ENCODE measurements around the gene C4orf17.

The C4orf17 gene

DNA sequence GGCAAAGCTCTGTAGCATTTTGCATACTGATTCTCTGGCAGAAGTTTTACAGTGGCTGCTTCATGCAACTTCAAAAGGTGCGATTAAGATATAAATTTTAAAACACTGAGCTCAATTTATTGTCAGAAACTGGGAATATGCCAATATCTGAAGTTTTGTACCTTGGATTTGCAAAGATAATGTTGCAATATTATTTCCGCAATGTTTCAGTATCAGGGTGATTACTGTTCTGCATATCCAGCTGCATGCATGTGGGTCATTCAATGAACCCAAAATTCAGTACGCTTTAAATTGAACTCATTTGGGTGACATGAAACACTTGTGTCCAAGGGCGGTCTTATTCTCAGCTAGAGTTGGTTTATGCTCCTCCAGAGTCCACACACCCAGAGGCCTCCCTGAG, 26.9 kb downstream of the C4orf17 start:
- DNase-seq, result no peak

DNA sequence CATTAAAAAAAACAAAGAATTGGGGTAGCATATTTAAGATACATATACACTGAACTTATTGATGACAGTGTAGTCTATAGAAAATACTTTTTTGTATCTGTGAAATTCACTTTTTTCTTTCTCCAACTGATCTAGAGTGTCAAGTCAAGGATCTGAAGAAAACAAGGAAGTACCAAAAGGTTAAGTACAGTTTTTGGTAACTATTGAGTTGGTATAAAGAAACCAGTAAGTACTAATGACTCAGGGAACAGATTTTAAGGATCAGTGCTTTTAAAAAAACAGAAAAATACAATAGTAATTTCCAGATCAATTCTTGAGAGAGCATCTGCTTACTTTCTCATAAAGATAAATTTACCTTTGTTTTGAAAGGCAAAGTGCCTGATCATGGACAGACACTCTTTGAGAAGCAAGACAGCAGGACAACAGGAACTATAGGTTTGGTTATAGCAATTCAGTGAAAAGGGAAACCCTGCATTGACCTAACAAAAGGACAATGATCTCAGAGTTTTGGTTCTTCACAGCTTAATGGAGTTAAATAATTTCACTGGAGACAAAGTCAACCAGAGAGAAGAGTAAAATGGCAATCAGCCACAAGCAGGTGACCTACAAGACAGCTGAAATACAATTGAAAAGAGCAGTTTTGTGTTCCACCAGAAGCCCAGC, 29.6 kb downstream of the C4orf17 start:
- no peak for DNase-seq

DNA sequence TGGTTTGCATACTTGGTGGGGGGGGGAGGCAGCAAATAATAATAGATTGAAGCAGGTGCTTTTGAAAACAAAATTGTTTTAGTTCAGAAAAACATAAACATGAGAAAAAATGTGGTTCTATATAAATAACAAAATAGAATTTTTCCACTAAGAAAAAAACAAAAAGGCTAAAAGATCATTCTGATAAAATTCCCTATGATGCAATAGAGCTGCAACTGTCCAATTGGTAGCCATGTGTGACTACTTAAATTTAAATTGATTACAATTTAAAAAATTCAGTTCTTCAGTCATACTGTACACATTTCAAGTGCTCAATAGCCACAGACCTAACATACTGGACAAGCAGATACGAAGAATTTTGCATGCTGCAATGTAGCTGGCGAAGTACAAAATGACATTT, 42.1 kb downstream of the C4orf17 start:
- DNase-seq, result no peak

DNA sequence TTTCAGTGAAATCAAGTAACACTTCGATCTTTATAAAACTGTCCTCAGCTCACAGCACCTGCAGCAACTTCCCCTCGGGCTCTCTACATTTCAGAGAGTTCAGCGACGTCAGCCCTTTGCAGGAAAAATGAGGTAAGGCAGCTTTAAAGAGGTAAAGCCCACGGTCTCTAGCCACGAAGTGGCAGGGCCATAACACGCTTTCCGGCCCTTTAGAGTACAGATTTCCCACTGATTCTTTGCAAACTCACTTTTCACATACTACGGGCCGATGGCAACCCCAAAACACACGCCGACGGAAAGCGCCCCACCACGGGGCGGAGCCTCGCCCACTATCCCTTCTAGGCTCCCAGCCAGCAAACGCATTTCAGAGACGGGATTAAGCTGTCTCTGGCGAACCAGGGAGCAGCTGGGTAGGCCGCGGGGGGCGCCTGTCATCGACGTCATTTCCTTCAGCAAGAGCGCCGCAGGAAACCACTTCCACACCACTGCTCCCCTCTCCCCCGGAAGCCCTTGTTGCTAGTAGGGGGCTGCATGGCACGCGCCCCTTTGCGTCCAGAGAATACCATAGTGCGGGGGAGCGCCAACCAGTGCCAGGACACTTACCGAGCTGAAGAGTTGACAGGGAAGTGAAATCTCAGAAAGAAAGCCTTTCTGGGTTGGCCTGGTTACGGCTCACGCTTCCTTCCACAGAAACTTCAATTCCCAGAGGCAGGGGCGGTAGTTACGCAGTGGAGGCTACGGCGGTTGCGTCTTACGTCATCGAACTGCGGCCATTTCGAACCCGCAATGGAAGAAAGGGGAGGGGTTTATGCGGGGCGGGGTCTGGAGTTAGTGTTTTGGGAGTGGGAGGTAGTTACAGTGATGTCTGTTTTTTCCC, 52.7 kb downstream of the C4orf17 start, which contains the start of gene TRMT10A:
TRMT10A (minus strand) TSS at position 730 of the 877 bp plus-strand sequence. CDS start 4,701 bp downstream, outside the sequence.
- DNase-seq, result peak; percentile 99

DNA sequence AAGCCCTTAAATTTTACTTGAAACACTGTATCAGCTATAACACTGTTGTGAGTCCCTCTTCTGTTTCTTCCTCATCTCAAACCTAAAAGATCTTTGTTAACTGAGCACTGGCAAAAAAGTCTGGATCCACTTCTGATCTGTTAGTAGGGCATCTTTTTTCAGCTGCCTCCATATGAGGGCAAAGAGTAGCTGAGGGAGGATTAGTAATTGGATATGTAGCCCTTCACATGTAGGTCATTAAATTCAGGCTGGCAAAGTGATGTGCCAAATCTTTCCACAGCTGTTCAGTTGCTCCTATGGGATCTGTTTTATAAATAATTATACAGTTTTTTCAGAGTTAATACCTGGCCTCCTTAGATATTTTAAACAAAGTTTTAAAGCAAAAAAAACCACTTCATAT, 54.1 kb downstream of the C4orf17 start:
- peak; percentile 9 for DNase-seq

DNA sequence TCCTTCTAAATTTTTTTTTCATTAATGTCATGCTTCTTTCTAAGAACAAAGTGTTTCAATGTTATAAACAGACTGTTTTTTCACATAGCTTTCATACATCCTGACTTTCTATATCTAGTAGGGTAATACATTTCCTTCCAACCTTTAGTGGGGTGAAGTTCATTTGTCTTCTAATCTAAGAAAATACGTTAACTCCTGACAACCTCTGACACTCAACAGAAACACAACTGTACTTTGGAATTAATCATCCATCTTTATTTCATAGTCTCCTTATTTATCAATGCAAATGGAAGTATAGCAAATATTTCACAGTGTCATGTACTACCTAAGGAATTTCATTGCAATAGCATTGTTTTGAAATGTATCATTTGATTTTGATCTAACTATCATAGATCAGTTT, 61.1 kb downstream of the C4orf17 start:
- no peak for DNase-seq

DNA sequence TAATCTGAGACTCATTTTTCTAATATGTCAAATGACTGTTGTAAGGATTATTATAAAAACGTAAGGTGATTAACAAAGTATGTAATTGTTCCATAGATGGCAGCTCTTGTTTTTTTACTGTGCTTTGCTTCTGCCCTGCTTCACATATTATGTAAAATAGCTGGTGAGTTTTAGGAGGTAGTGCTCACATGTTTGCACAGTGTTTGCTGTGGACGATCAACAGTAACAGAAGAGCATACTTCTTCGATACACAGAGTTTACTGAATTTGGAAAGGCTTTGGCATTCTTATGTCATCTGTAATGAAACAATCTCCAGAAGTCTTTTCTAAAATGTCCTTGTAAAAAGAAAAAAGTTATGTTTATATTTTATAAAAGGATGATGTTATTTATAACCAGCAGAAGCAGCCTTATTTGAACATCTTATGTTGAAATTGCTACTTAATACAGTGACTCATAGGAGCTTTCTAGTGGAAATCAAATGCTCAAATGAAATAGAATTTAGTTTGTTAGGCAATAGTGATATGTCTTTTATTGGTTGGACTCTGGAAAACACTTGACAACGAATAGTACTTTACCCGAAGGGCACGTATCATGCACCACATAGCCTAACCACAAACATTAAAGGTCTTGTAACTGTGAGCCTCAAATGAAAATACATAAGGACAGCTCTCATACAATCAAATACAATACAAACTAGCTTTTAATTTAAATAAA, 61.9 kb downstream of the C4orf17 start:
- no peak for DNase-seq

DNA sequence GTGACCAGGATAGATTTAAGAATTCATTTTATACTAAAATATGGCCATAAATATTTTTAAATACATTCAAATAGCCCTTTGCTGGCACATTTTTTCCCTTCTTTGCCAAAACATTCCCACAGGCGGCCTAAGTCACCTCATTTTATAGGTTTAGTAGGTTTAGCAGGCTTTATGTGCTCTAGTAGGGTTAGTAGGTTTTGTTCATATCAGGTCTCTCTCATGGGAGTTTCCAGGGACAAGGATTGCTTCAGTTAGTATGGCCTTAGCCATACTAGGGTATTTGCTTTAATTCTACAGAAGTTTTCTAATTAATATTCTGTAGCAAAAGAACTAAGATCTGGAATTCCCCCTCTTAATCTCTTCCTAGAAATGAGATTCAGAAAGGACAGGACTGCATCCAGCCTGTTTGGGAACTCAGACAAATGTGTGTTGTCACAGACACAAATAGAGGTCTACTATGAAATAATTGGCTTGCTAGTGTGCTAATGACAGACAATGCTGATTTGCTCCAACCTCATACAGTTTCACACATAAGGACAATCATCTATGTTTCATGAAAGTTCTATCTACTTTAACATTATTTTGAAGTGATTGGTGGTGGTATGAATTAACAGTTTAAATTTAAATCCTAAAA, 63.0 kb downstream of the C4orf17 start:
- DNase-seq, result no peak

DNA sequence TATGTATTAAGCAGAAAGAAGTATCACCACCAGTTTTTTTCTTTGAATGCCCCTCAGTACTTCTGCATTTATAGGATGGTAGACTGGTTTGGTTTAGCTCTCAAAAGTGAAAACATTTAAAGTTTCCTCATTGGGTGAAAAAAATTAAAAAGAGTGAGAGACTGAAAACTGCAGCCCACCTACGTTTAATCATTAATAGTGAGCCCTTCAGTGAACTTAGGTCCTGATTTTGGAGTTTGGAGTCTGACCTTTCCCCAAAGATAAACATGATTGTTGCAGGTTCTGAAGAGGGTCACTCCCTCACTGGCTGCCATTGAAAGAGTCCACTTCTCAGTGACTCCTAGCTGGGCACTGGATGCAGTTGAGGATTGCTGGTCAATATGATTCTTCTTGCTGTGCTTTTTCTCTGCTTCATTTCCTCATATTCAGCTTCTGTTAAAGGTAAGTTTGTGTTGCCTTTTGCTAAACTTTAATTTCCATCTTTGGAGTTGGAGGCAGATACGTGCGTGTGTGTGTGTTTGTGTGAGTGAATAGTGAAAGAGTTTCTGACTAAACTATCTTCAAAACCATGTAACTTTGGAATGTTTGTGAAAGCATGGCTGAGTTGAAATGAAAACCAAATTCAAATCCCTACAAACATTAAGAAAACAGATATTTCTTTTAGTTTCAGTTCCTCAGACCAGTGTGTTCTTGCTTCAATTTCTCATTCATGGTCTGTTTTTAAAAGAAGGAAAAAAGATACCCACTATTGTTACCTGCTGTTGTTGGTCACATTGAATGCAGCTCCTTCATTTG, 63.9 kb downstream of the C4orf17 start, which contains the start of gene MTTP:
MTTP (plus strand) TSS at position 295 of the 795 bp plus-strand sequence; CDS start at position 381, 86 bp downstream.
- DNase-seq, result no peak

DNA sequence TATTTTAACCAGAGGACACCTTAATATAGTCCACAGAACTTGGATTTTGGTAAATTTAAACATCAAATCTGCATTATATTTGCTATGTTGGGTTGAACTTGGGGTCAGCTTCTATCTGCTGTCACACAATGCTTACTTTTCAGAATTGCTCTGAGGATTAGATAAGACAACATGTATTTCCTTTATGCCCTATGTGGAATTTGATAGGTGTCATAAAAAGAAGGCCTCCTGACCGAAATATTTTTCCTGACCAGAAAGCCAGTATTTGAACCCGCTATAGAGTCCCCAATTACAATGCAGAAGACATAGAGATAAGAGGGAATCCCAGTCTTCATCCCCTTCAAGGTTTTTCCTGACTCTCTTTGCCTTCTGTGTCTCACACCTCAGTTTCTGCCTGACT, 67.9 kb downstream of the C4orf17 start:
- DNase-seq, result no peak

DNA sequence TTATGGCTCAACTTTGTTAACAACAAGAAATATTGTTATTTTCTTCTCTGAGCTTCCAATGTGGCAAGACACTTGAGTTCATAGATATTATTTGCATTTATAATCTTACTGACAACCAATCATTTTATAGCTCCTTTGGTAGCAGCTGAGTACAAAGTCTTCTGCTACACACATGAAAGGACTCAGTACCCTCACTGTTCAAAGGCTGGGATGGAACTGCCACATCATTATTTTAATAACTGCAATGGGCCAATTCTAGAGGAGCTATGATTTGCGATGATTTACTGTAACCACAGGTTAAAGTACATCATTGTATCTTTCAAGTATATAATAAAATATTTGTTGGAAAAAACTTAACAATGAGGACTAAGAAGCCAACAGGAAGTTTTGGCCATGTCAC, 74.7 kb downstream of the C4orf17 start:
- no peak for DNase-seq

DNA sequence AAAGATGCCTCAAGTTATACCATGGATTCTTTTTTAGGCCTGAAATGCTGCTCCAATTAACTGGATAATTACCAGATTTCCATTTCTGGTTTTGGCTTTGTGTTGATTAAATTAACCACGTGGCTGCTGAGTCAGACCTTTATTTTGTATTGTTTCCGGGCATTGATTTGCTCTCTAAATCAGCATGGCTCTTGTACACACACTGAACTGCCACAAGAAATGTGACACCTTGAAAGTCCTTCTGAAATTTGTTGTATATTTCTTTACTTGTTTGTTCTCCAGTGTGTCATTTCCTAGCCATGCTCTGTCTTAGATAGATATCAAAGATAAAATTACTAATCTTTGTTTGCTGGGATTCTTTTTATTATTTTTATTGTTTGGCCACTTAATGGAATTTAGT, 75.5 kb downstream of the C4orf17 start:
- DNase-seq, result no peak

DNA sequence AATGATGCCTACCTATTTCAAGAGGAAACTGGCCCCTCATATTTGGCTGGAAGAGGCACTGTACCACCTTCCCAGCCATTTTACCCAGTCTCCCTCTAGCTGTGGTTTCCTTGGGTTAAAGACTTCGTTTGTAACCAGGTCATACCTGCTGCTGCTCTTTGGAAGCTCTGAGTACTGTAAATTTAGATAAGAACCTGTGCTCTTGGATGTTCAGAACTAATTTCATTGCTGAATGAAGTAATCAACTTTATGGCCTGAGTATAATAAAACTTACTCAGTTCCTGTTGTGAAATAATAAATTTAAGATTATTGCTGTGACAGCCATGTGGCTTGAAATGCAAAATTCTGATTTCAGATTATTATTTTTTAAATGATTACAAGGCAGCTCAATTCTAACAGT, 76.0 kb downstream of the C4orf17 start:
- no peak for DNase-seq

DNA sequence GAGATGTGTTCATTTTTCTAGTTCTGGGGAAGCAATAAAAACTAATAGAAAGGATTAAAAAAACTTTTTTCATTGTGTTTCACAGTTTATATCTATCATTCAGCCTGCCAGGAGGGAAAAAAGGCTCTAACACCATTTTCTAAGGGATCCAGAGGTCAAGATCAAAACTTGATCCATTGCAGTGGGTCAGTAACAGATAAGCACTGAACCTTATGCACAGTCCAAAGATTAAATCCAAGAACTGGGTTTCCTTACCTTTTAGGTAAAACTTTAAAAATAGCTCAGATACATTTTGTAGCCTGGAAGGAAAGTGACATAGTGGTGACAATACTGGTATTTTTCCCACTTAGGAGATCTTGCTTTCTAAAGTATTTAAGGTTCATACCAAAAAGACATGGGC, 76.5 kb downstream of the C4orf17 start:
- no peak for DNase-seq

DNA sequence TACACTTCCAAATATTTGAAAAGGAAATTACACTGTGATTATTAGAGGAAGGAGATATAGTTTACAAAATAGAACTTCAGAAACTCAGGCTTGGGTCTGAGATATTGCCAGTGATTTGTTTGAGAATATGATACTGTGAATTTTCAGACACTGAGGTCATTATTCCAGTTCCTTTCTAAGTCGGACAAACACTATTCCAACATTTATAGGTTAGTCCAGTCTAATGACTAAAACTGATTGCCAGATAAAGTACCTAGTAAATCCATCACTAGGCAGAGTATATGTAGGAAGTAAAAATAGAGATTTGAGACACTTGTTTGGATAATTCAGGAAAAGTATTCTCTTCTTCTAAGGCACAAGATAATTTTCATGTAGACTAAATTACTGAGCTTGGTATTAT, 77.0 kb downstream of the C4orf17 start:
- DNase-seq, result no peak

DNA sequence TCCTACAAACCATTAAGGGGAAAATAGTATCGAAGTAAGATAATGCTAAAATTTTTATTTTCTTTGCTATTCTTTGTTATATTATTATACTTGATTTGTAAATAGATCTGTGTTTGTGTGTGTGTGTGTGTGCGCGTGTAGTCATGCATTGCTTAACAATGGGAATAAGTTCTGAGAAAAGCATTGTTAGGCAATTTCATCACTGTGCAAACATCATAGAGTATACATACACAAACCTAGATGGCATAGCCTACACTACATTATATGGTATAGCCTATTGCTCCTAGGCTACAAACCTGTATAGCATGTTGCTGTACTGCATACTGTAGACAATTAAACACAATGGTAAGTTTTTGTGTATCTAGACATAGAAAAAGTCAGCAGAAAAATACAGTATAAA, 80.9 kb downstream of the C4orf17 start:
- no peak for DNase-seq

All from eye (tissue), 1 donor.